HEK293T (cell line): Measurements from ENCODE around the gene NCKAP5L.

ENCODE experiments used
- ARNT ChIP-seq: fragments of 450-650 bp; IDR thresholded peaks from 2 replicates; pipeline ENCODE4 v1.6.1; 2017; ENCODE audit warnings: mild to moderate bottlenecking
- BHLHE40 ChIP-seq: fragments of 450-650 bp; IDR thresholded peaks from 2 replicates; pipeline ENCODE4 v1.6.1; 2016; ENCODE audit warnings: mild to moderate bottlenecking, moderate library complexity, borderline replicate concordance
- CTBP1 ChIP-seq: fragments of 450-650 bp; IDR thresholded peaks from 2 replicates; pipeline ENCODE4 v1.6.1; 2016; ENCODE audit warnings: borderline replicate concordance
- ELF4 ChIP-seq: fragments of 450-650 bp; IDR thresholded peaks from 2 replicates; pipeline ENCODE4 v1.6.1; 2017; ENCODE audit warnings: antibody characterized with exemption
- FOXA1 ChIP-seq: fragments of 450-650 bp; IDR thresholded peaks from 2 replicates; pipeline ENCODE4 v1.6.1; 2016; ENCODE audit warnings: mild to moderate bottlenecking
- FOXK2 ChIP-seq: fragments of 450-650 bp; IDR thresholded peaks from 2 replicates; pipeline ENCODE4 v1.6.1; 2016; ENCODE audit warnings: mild to moderate bottlenecking
- FOXM1 ChIP-seq: fragments of 450-650 bp; IDR thresholded peaks from 2 replicates; pipeline ENCODE4 v1.6.1; 2017; ENCODE audit warnings: mild to moderate bottlenecking, borderline replicate concordance
- HDGF ChIP-seq: fragments of 450-650 bp; IDR thresholded peaks from 2 replicates; pipeline ENCODE4 v1.6.1; 2017; ENCODE audit warnings: antibody characterized with exemption, borderline replicate concordance
- LEF1 ChIP-seq: fragments of 450-650 bp; IDR thresholded peaks from 2 replicates; pipeline ENCODE4 v1.6.1; 2017; ENCODE audit warnings: mild to moderate bottlenecking, borderline replicate concordance
- NFRKB ChIP-seq: fragments of 450-650 bp; IDR thresholded peaks from 2 replicates; pipeline ENCODE4 v1.6.1; 2016; ENCODE audit warnings: mild to moderate bottlenecking, moderate library complexity
- SP1 ChIP-seq: fragments of 450-650 bp; IDR thresholded peaks from 2 replicates; pipeline ENCODE4 v1.6.1; 2017
- SUZ12 ChIP-seq: fragments of 450-650 bp; IDR thresholded peaks from 2 replicates; pipeline ENCODE4 v1.6.1; 2016; ENCODE audit warnings: mild to moderate bottlenecking
- TARDBP ChIP-seq: fragments of 450-650 bp; IDR thresholded peaks from 2 replicates; pipeline ENCODE4 v1.6.1; 2016
- ZNF384 ChIP-seq: fragments of 450-650 bp; IDR thresholded peaks from 2 replicates; pipeline ENCODE4 v1.6.1; 2016

DNA sequence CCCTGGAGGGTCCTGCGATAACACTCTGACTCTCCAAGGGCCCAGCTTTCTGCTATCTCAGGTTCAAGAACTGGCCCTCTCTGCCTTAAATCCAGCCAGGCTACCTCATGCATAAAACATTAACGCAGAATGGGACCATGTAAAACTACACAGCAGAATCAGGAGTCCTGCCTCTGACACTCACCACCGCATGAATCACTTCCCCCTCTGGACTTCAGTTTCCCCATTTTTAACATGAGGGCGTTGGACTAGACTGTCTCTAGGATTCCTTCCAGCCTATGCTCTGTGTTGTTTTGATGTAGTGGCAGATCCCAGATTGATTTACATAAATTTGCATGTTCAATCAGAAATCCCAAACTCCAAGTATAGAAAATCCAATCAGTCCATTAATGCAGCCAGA lies 3.3 kb downstream of the NCKAP5L start:
- TF ChIP-seq LEF1 (no peak), SP1 (no peak), ELF4 (no peak), CTBP1 (no peak), SUZ12 (no peak), ARNT (no peak), BHLHE40 (no peak), FOXM1 (no peak), FOXK2 (no peak), TARDBP (no peak), NFRKB (no peak), HDGF (no peak), FOXA1 (no peak), ZNF384 (no peak)
